LNCAP (cell line): ENCODE results near the gene EDA.

Experiments used
- CTCF ChIP-seq: fragments of 450-650 bp; IDR thresholded peaks from 2 replicates; pipeline ENCODE4 v1.5.1; 2017; ENCODE audit warnings: mild to moderate bottlenecking

EDA gene

DNA sequence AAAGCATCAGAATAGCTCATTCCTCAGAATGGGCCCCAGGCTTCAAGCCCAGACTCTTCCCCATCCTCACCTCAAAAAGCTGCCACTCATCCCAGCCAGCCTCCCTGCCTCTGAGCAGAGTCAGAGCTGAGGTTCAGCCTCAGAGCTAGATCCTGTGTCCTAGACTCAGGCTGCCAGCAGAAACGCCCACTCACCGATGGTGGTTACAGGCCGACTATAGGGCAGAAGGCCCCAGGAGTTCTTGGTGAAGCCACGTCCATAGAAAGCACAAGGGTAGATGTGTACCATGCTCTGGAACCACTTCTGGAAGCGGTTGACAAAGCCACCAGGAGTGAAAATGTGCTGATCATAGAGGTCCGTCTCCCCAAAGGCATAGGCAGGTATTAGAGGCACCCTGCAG, 426.1 kb downstream of the EDA start:
- TF ChIP-seq CTCF = no peak

GRCh38 chrX:70042399-70043371, 426.8 kb downstream of the EDA start:
- TF ChIP-seq CTCF = no peak

DNA sequence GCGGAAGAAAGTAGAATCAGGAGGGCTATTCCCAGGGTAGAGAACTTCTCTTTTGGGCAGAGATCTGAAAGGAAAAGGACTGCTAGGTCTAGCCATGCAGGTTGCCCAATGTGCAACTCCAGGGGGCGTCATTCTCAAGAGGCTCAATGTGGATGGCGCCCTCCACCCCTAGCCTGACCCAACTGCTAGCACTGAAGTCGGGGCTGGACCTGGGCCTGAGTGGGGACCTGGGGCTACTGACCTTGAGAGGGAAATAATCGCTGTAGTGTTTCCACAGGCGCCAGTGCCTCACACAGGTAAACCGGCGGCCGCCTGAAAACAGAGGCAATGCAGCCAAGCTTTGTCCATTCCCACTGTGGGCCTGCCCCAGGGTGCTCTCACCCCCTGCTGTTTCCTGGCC, 427.8 kb downstream of the EDA start:
- no peak for TF ChIP-seq CTCF

- TF ChIP-seq CTCF = no peak
Observed at GRCh38 chrX:70044541-70045245, 428.8 kb downstream of the EDA start.

GRCh38 chrX:70046978-70047377, 431.1 kb downstream of the EDA start:
- TF ChIP-seq CTCF = no peak

GRCh38 chrX:70049406-70049805, 433.5 kb downstream of the EDA start:
- TF ChIP-seq CTCF = no peak

- no peak for TF ChIP-seq CTCF
Observed at GRCh38 chrX:70049925-70050324, 434.0 kb downstream of the EDA start, which contains the start of gene AWAT2. TSS of gene AWAT2 (minus strand) at chrX:70049938. CDS start at chrX:70049932, 6 bp downstream.
